Common myeloid progenitor, CD34-positive (primary cell): ENCODE data around the gene FLNB.
A peak's percentile ranks its signal among the peaks of the same experiment; 100 is the strongest.

Experiments
- CTCF ChIA-PET: fragments of 350-600 bp; sonication (Branson Sonifier 250); formaldehyde crosslinking; loops from one replicate; lab custom pipeline; 2021; ENCODE audit warnings: antibody characterized with exemption; lab: Charles Lee
- POLR2A ChIA-PET: fragments of 350-600 bp; sonication (Branson Sonifier 250); formaldehyde crosslinking; loops from one replicate; lab custom pipeline; 2021; ENCODE audit warnings: antibody characterized with exemption; lab: Charles Lee
- DNase-seq, 3 donors: peaks; one replicate each; pipeline versions ENCODE4 v3.0.0 to v3.0.0-alpha.2; 2013
- H3K27ac ChIP-seq, 2 experiments: 1 replicate in 1 of 2; 2 replicates in 1 of 2; pipeline ENCODE4 v1.7.0; 2013; ENCODE audit warnings: inconsistent platforms in 2 of 2, low read length in 2 of 2, mild to moderate bottlenecking in 2 of 2, low read depth in 1 of 2, moderate library complexity in 1 of 2; ENCODE audit not compliant: severe bottlenecking in 2 of 2, insufficient read depth in 1 of 2, poor library complexity in 1 of 2
- H3K27me3 ChIP-seq, 5 experiments: replicated peaks in 2 of 5; 1 replicate in 3 of 5; 2 replicates in 2 of 5; pipeline versions ENCODE4 v1.6.1 to v1.7.0; 2013; ENCODE audit warnings: low read length in 4 of 5, mild to moderate bottlenecking in 2 of 5, moderate library complexity in 2 of 5, inconsistent platforms in 1 of 5; ENCODE audit not compliant: insufficient read depth in 5 of 5, control insufficient read depth in 4 of 5
- H3K36me3 ChIP-seq, 4 experiments: 1 replicate in 2 of 4; 2 replicates in 2 of 4; pipeline versions ENCODE4 v1.6.1 to v1.7.0; 2013; ENCODE audit warnings: low read length in 3 of 4, control low read depth in 1 of 4, mild to moderate bottlenecking in 1 of 4; ENCODE audit not compliant: control insufficient read depth in 4 of 4, insufficient read depth in 4 of 4
- H3K4me1 ChIP-seq, 4 experiments: 1 replicate in 3 of 4; 2 replicates in 1 of 4; pipeline versions ENCODE4 v1.6.1 to v1.7.1; 2013; ENCODE audit warnings: low read length in 3 of 4, mild to moderate bottlenecking in 3 of 4, control low read depth in 1 of 4, inconsistent platforms in 1 of 4, moderate library complexity in 1 of 4; ENCODE audit not compliant: control insufficient read depth in 4 of 4, insufficient read depth in 4 of 4; ENCODE audit errors: control extremely low read depth in 1 of 4
- H3K4me3 ChIP-seq, 7 experiments: 1 replicate in 4 of 7; 2 replicates in 3 of 7; pipeline versions ENCODE4 v1.5.1 to v1.7.0; 2013; ENCODE audit warnings: mild to moderate bottlenecking in 7 of 7, low read length in 6 of 7, moderate library complexity in 6 of 7, inconsistent platforms in 2 of 7, low read depth in 2 of 7, control low read depth in 1 of 7; ENCODE audit not compliant: insufficient read depth in 4 of 7, control insufficient read depth in 1 of 7; ENCODE audit errors: extremely low read depth in 1 of 7
- H3K9me3 ChIP-seq, 5 experiments: 1 replicate in 4 of 5; 2 replicates in 1 of 5; pipeline versions ENCODE4 v1.6.1 to v1.7.1; 2013; ENCODE audit warnings: low read length in 4 of 5, mild to moderate bottlenecking in 2 of 5, inconsistent platforms in 1 of 5, low read depth in 1 of 5, moderate library complexity in 1 of 5; ENCODE audit not compliant: control insufficient read depth in 4 of 5, insufficient read depth in 2 of 5; ENCODE audit errors: control extremely low read depth in 1 of 5
- WGBS: methylation state at CpG from one replicate; pipeline ENCODE4 v1.1.5; 2013; ENCODE audit not compliant: insufficient coverage; 5-methylcytosine and 5-hydroxymethylcytosine counted together

The FLNB gene

DNA sequence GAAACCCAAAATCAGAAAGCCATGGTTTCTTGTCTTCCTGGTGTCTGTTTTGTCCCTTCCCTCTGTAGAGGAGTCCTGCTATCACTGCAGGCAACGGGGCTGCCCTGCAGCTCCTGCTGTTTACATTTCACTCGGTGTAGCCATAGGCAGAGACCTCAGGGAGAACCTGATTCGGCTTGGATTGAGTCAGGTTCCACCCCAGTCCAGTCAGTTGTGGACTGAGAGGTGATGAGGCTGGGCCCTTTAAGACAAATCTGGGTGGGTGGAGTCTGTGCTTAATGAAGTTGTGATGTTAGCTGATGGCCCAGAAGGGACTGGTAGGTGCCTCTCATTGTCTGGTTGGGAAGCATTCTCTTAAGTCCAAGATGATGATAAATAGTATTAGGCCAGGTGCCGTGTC is 35.7 kb downstream of the FLNB start:
- no peak overlapping the region for H3K4me3 ChIP-seq
- ChIA-PET CTCF (interaction anchor here (1.6 kb wide), 2 partner anchors 16 to 34 kb away, joined by 3 to 7 read pairs; no protein-coding TSS in a partner anchor), POLR2A (no interaction called here)
- DNase-seq = no peak
- peaks cover 5 to 71% (median 53%) of the 10 kb centered on the region in 4 experiments for H3K4me1 ChIP-seq
- WGBS = 100% methylated on average over 4 of the region's 4 CpGs
- H3K27ac ChIP-seq = no peak overlapping the region
- H3K27me3 ChIP-seq = no peaks in the 10 kb centered on the region
- H3K36me3 ChIP-seq = no peaks in the 10 kb centered on the region
- H3K9me3 ChIP-seq = no peaks in the 10 kb centered on the region

DNA sequence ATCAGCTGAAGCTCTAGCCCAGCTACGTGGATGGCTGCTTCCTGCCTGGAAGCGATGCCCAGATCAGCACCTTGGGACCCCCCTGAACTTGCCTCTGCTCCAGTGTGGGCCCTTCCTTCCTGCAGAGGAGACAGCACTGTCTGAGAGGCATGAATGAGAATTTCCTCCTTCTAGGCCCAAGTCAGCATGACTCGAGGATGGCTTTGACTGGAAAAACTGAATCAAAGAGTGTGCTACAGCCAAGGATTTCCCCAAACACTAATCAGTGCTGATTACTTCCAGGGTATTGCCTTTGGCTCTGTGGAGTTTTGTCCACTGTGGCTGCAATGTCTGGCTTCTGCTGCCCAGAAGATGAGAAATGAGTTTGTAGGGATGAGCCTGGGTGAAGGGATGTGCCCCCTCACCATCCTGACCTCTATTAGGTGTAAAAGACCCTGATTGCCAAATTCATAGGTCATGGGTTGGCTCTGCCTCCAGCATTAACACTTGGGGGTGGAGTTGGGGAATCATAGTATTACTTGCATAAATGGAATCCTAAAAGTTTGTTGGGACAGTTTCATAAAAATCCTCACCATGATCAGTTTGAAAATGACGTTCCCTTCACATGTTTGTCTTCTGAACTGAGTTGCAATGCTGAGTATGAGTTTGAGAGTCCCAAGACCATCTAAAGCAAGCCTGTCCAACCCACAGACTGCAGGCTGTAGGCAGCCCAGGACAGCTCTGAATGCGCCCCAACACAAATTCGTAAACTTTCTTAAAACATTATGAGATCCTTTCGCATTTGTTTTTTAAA is 36.7 kb downstream of the FLNB start:
- H3K36me3 ChIP-seq = no peaks in the 10 kb centered on the region
- WGBS = 44% methylated on average over 4 of the region's 7 CpGs
- no peaks in the 10 kb centered on the region for H3K27me3 ChIP-seq
- CTCF ChIA-PET = no interaction called here
- POLR2A ChIA-PET = no interaction called here
- H3K4me1 ChIP-seq = peaks cover 2 to 71% (median 49%) of the 10 kb centered on the region in 4 experiments
- H3K4me3 ChIP-seq = no peak overlapping the region
- no peak overlapping the region for H3K27ac ChIP-seq
- H3K9me3 ChIP-seq = no peaks in the 10 kb centered on the region
- no peak for DNase-seq

GRCh38 chr3:58047826-58048225 is 39.6 kb downstream of the FLNB start:
- 100% methylated on average over 4 of the region's 5 CpGs for WGBS

GRCh38 chr3:58048301-58048700 is 40.1 kb downstream of the FLNB start:
- ChIA-PET POLR2A (no interaction called here), CTCF (interaction anchor here (1.2 kb wide), 1 partner anchor 11 kb away, joined by 3 read pairs; no protein-coding TSS in a partner anchor)
- H3K27me3 ChIP-seq = no peaks in the 10 kb centered on the region
- peak overlapping the region in 1 of 7 experiments; percentile 1 for H3K4me3 ChIP-seq
- no peak overlapping the region for H3K27ac ChIP-seq
- peaks cover 3 to 65% (median 44%) of the 10 kb centered on the region in 4 experiments for H3K4me1 ChIP-seq
- DNase-seq = peak in 2 of 3 donors; percentile 76 to 84
- H3K9me3 ChIP-seq = no peaks in the 10 kb centered on the region
- WGBS = 16% methylated on average over 4 of the region's 4 CpGs
- no peaks in the 10 kb centered on the region for H3K36me3 ChIP-seq

More at GRCh38 chr3:58047826-58048225, 39.6 kb downstream of the FLNB start:
- H3K9me3 ChIP-seq = no peaks in the 10 kb centered on the region
- H3K27me3 ChIP-seq = no peaks in the 10 kb centered on the region
- no peaks in the 10 kb centered on the region for H3K36me3 ChIP-seq
- peaks cover 3 to 65% (median 45%) of the 10 kb centered on the region in 4 experiments for H3K4me1 ChIP-seq
- H3K4me3 ChIP-seq = no peak overlapping the region
- ChIA-PET POLR2A (interaction anchor here (0.6 kb wide), 1 partner anchor 376 kb away, joined by 3 read pairs; no protein-coding TSS in a partner anchor), CTCF (interaction anchor here (1.2 to 1.4 kb wide), 3 partner anchors 11 to 120 kb away, joined by 3 read pairs; no protein-coding TSS in a partner anchor)
- H3K27ac ChIP-seq = no peak overlapping the region
- no peak for DNase-seq

- peak in 1 of 3 donors; percentile 41 for DNase-seq
- ChIA-PET POLR2A (no interaction called here), CTCF (interaction anchor here (0.8 kb wide), 1 partner anchor 50 kb away, joined by 3 read pairs; no protein-coding TSS in a partner anchor)
- Histone ChIP-seq H3K4me1 (peaks cover 3 to 57% (median 41%) of the 10 kb centered on the region in 4 experiments), H3K27ac (no peak overlapping the region), H3K36me3 (no peaks in the 10 kb centered on the region), H3K9me3 (no peaks in the 10 kb centered on the region), H3K4me3 (no peak overlapping the region), H3K27me3 (no peaks in the 10 kb centered on the region)
- 80% methylated on average over 8 of the region's 10 CpGs for WGBS
Observed at GRCh38 chr3:58049143-58049785, 41.0 kb downstream of the FLNB start.

- Histone ChIP-seq H3K4me3 (no peak overlapping the region), H3K27ac (no peak overlapping the region), H3K9me3 (no peaks in the 10 kb centered on the region), H3K4me1 (peaks cover 3 to 49% (median 35%) of the 10 kb centered on the region in 4 experiments), H3K27me3 (no peaks in the 10 kb centered on the region), H3K36me3 (no peaks in the 10 kb centered on the region)
- POLR2A ChIA-PET = no interaction called here
- CTCF ChIA-PET = interaction anchor here (1.2 kb wide), 1 partner anchor 43 kb away, joined by 3 read pairs; the partner anchor contains the start of gene FLNB
- WGBS = 38% methylated on average over 3 of the region's 9 CpGs
- peak in 2 of 3 donors; percentile 48 to 50 for DNase-seq
Observed at GRCh38 chr3:58051196-58051595, 43.0 kb downstream of the FLNB start.
